HG03175 (cell line): ENCODE results near the gene PPM1E.
"Not testable (repeated sequence)": the region's sequence is repeated elsewhere in the genome, so short reads cannot be mapped to it uniquely, and the experiment has no call there.

Experiments
- ATAC-seq: cut with Tn5 transposase; IDR thresholded peaks from one replicate; pipeline ENCODE4 v1.9.1; 2021; ENCODE audit warnings: mild to moderate bottlenecking, moderate library complexity; ENCODE audit not compliant: unreplicated experiment

PPM1E gene

GRCh38 chr17:58755577-58756245 lies at the start of gene PPM1E:
PPM1E (plus strand) TSS chr17:58755854.
- no peak for ATAC-seq

- no peak for ATAC-seq
Measured at GRCh38 chr17:58706351-58707140, 49.1 kb upstream of the PPM1E start.

GRCh38 chr17:58710948-58711552 lies 44.6 kb upstream of the PPM1E start:
- no peak for ATAC-seq

GRCh38 chr17:58722274-58722673 lies 33.4 kb upstream of the PPM1E start:
- ATAC-seq, result no peak

GRCh38 chr17:58722696-58723095 lies 33.0 kb upstream of the PPM1E start:
- ATAC-seq, result no peak

- no peak for ATAC-seq
Measured at GRCh38 chr17:58728798-58729197, 26.9 kb upstream of the PPM1E start.

- no peak for ATAC-seq
Measured at GRCh38 chr17:58730937-58731336, 24.7 kb upstream of the PPM1E start.

- no peak for ATAC-seq
Measured at GRCh38 chr17:58734040-58734439, 21.6 kb upstream of the PPM1E start.

- no peak for ATAC-seq
Measured at GRCh38 chr17:58734811-58735210, 20.8 kb upstream of the PPM1E start.

- no peak for ATAC-seq
Measured at GRCh38 chr17:58741121-58741625, 14.5 kb upstream of the PPM1E start.

- ATAC-seq, result no peak
Measured at GRCh38 chr17:58747674-58748073, 8.0 kb upstream of the PPM1E start.

- ATAC-seq, result not testable (repeated sequence)
Measured at GRCh38 chr17:58749627-58750026, 6.0 kb upstream of the PPM1E start.

- ATAC-seq, result no peak
Measured at GRCh38 chr17:58753026-58753425, 2.6 kb upstream of the PPM1E start.

- ATAC-seq, result no peak
Measured at GRCh38 chr17:58755269-58755576, 431 bp upstream of the PPM1E start.

GRCh38 chr17:58756246-58757161 lies 850 bp downstream of the PPM1E start:
- no peak for ATAC-seq

GRCh38 chr17:58757162-58757613 lies 1.5 kb downstream of the PPM1E start:
- ATAC-seq, result no peak

GRCh38 chr17:58758890-58759289 lies 3.2 kb downstream of the PPM1E start:
- ATAC-seq, result no peak

- ATAC-seq, result no peak
Measured at GRCh38 chr17:58759522-58759921, 3.9 kb downstream of the PPM1E start.

GRCh38 chr17:58760248-58760647 lies 4.6 kb downstream of the PPM1E start:
- no peak for ATAC-seq

GRCh38 chr17:58763263-58763662 lies 7.6 kb downstream of the PPM1E start:
- ATAC-seq, result no peak

- ATAC-seq, result no peak
Measured at GRCh38 chr17:58764373-58764772, 8.7 kb downstream of the PPM1E start.
